ENCODE results near the gene FOXF1.

FOXF1 gene

DNA sequence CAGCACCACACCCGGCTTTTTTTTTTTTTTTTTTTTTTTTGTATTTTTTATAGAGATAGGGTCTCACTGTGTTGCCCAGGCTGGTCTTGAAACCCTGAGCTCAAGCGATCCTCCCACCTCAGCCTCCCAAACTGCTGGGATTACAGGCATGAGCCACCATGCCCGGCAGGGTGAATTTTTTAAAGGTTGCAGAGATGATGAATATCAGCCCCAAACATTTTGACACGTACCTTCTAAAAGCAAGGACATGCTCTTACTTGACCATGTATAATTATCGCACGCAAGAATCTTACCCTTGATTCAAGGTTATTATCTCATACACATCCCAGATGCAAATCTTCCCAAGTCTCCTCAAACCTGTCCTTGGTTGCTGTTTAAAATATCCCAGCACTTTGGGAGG lies 52.0 kb downstream of the FOXF1 start:
- TF ChIP-seq, protein P1, sequence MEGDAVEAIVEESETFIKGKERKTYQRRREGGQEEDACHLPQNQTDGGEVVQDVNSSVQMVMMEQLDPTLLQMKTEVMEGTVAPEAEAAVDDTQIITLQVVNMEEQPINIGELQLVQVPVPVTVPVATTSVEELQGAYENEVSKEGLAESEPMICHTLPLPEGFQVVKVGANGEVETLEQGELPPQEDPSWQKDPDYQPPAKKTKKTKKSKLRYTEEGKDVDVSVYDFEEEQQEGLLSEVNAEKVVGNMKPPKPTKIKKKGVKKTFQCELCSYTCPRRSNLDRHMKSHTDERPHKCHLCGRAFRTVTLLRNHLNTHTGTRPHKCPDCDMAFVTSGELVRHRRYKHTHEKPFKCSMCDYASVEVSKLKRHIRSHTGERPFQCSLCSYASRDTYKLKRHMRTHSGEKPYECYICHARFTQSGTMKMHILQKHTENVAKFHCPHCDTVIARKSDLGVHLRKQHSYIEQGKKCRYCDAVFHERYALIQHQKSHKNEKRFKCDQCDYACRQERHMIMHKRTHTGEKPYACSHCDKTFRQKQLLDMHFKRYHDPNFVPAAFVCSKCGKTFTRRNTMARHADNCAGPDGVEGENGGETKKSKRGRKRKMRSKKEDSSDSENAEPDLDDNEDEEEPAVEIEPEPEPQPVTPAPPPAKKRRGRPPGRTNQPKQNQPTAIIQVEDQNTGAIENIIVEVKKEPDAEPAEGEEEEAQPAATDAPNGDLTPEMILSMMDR (IDR thresholded peaks at IDR 0.05; ENCODE audit: control insufficient read depth, insufficient read depth, low read depth, low read length, missing control alignments), result no peak
- no peak for DNase-seq (ENCODE audit: low read depth)
- no peak overlapping the region for H3K4me3 ChIP-seq (ENCODE audit: control insufficient read depth, low read depth, low read length)

DNA sequence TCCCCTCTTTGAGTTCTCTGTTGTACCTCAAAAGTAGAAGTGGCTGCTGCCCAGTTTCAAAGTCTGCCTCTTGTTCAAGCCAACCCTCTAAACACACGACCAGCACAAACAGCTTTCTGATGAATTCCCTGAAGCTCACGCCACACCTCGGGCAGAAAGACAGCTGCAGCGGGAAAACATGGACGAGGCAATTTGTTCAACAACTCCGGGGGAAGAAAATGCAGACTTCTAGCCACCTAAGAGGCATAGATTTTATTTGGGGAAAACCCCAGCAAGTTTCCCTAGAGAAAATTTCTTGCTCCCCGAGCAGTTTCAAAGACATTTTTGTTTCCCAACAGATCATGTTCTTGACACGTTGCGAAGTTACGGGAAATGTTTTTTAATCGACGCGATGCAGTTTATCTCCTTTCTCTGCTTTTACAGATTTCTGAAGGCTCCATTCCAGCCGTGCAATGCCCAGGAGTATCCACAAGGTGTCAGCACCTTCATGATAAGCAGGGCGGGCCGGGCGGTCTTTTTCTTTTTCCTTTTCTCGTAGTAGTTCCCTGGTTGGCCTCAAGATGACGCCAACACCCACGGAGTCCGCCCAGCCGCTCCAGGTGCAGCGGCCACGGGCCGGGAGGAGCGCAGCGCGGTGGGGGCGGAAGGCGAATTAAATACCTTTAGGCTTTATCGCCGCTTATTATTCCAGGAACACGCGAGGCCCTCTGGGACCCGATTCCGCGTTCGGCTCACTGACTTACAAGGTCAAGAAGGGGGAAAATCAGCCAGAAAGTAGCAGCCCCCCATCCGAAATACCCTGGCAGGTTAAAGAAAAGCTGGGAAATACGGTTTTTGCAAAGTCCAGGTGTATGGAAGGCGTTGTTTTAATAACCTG lies 53.4 kb downstream of the FOXF1 start:
- H3K4me3 ChIP-seq (ENCODE audit: control insufficient read depth, low read depth, low read length), result peak overlapping the region; percentile 19
- TF ChIP-seq, protein P1 (IDR thresholded peaks at IDR 0.05; ENCODE audit: control insufficient read depth, insufficient read depth, low read depth, low read length, missing control alignments), result peak; percentile 100
- no peak for DNase-seq (ENCODE audit: low read depth)
